Endothelial cell (in vitro differentiated cells): ENCODE results near the gene FBXW11. TPM values are rescaled to one million over a fixed set of nuclear protein-coding genes. Genes with fewer than 3 reads are reported as not detected.

Source experiments
- DNase-seq: peaks from one replicate; pipeline ENCODE4 v3.0.0; 2021; ENCODE audit warnings: low spot score
- H3K27ac Mint-ChIP-seq: one replicate; pipeline ENCODE4 v1.8.0; 2021; ENCODE audit warnings: mixed read lengths, inconsistent platforms; ENCODE audit not compliant: unreplicated experiment
- H3K27me3 Mint-ChIP-seq: one replicate; pipeline ENCODE4 v1.8.0; 2021; ENCODE audit warnings: mild to moderate bottlenecking, moderate library complexity, mixed read lengths, inconsistent platforms; ENCODE audit not compliant: unreplicated experiment
- H3K36me3 Mint-ChIP-seq: one replicate; pipeline ENCODE4 v1.8.0; 2021; ENCODE audit warnings: mild to moderate bottlenecking, low read depth, mixed read lengths, inconsistent platforms; ENCODE audit not compliant: unreplicated experiment
- H3K4me1 Mint-ChIP-seq: one replicate; pipeline ENCODE4 v1.8.0; 2021; ENCODE audit warnings: mild to moderate bottlenecking, mixed read lengths, inconsistent platforms; ENCODE audit not compliant: unreplicated experiment
- H3K4me3 Mint-ChIP-seq: one replicate; pipeline ENCODE4 v1.8.0; 2021; ENCODE audit warnings: mild to moderate bottlenecking, mixed read lengths, inconsistent platforms; ENCODE audit not compliant: unreplicated experiment
- H3K9me3 Mint-ChIP-seq: one replicate; pipeline ENCODE4 v1.8.0; 2021; ENCODE audit warnings: mixed read lengths, inconsistent platforms; ENCODE audit not compliant: unreplicated experiment
- CTCF ChIP-seq: fragments of 200-600 bp; sonication (generic); IDR thresholded peaks from one replicate; pipeline ENCODE4 v1.5.0; 2021; ENCODE audit warnings: antibody characterized with exemption; ENCODE audit not compliant: unreplicated experiment
- total RNA-seq: library from RNA; stranded (reverse); fragmentation: NEBNext Ultra II Directional; extraction: Animal tissue kit (Norgen Biotek cat#: 25700); gene quantifications from one replicate; pipeline ENCODE4 v1.2.1, GENCODE V29; 2021; ENCODE audit not compliant: unreplicated experiment

The FBXW11 gene
- total RNA-seq, 1 donor from 2014 or later, result 62.0 TPM

- H3K36me3 Mint-ChIP-seq, result peaks cover 16% of the 10 kb centered on the region
- H3K4me1 Mint-ChIP-seq, result peaks cover 11% of the 10 kb centered on the region
- DNase-seq, result no peak
- TF ChIP-seq CTCF, result no peak
- H3K9me3 Mint-ChIP-seq, result no peaks in the 10 kb centered on the region
- no peak overlapping the region for H3K27ac Mint-ChIP-seq
- no peaks in the 10 kb centered on the region for H3K27me3 Mint-ChIP-seq
- H3K4me3 Mint-ChIP-seq, result no peak overlapping the region
These were observed 30.4 kb downstream of the FBXW11 start for GRCh38 chr5:171975877-171976667.

GRCh38 chr5:171975262-171975876 lies 31.1 kb downstream of the FBXW11 start:
- Mint-ChIP-seq H3K27ac (peak overlapping the region; percentile 30), H3K27me3 (no peaks in the 10 kb centered on the region), H3K36me3 (peaks cover 16% of the 10 kb centered on the region), H3K4me3 (no peak overlapping the region), H3K9me3 (no peaks in the 10 kb centered on the region), H3K4me1 (peaks cover 11% of the 10 kb centered on the region)
- no peak for TF ChIP-seq CTCF
- no peak for DNase-seq

GRCh38 chr5:171970826-171971225 lies 35.6 kb downstream of the FBXW11 start:
- peaks cover 4% of the 10 kb centered on the region for H3K36me3 Mint-ChIP-seq
- H3K9me3 Mint-ChIP-seq, result no peaks in the 10 kb centered on the region
- H3K4me3 Mint-ChIP-seq, result no peak overlapping the region
- peaks cover 28% of the 10 kb centered on the region for H3K4me1 Mint-ChIP-seq
- no peak for TF ChIP-seq CTCF
- no peak for DNase-seq
- H3K27ac Mint-ChIP-seq, result no peak overlapping the region
- H3K27me3 Mint-ChIP-seq, result no peaks in the 10 kb centered on the region

- Mint-ChIP-seq H3K4me3 (no peak overlapping the region), H3K36me3 (peaks cover 5% of the 10 kb centered on the region), H3K9me3 (no peaks in the 10 kb centered on the region), H3K27me3 (no peaks in the 10 kb centered on the region), H3K27ac (no peak overlapping the region), H3K4me1 (peaks cover 27% of the 10 kb centered on the region)
- no peak for DNase-seq
- TF ChIP-seq CTCF, result no peak
These were observed 37.1 kb downstream of the FBXW11 start for GRCh38 chr5:171969288-171969880.

GRCh38 chr5:171968531-171968930 lies 37.9 kb downstream of the FBXW11 start:
- H3K9me3 Mint-ChIP-seq, result no peaks in the 10 kb centered on the region
- no peak for TF ChIP-seq CTCF
- DNase-seq, result no peak
- H3K4me3 Mint-ChIP-seq, result no peak overlapping the region
- no peak overlapping the region for H3K27ac Mint-ChIP-seq
- peaks cover 32% of the 10 kb centered on the region for H3K4me1 Mint-ChIP-seq
- no peaks in the 10 kb centered on the region for H3K27me3 Mint-ChIP-seq
- peaks cover 5% of the 10 kb centered on the region for H3K36me3 Mint-ChIP-seq
